SK-N-SH treated with all-trans-retinoic acid at 6 μM for 48 hours (cell line): Measurements from ENCODE around the gene ANO3.

Experiments used
- ARNTL ChIP-seq: fragments of 450-650 bp; formaldehyde crosslinking; IDR thresholded peaks from 2 replicates; pipeline ENCODE4 v1.5.0; 2020; ENCODE audit warnings: low read depth, mild to moderate bottlenecking, moderate library complexity, borderline replicate concordance
- ESRRG ChIP-seq: fragments of 250-450 bp; sonication (Bioruptor Pico); IDR thresholded peaks from 2 replicates; pipeline ENCODE4 v1.6.1; 2021; ENCODE audit warnings: mild to moderate bottlenecking
- ISL1 ChIP-seq: fragments of 250-450 bp; sonication (Bioruptor Pico); IDR thresholded peaks from 2 replicates; pipeline ENCODE4 v2.1.2; 2022; ENCODE audit warnings: mild to moderate bottlenecking, moderate library complexity
- PPARA ChIP-seq: fragments of 250-450 bp; sonication (Bioruptor Pico); IDR thresholded peaks from 2 replicates; pipeline ENCODE4 v1.5.0; 2020; ENCODE audit warnings: mild to moderate bottlenecking, borderline replicate concordance
- RARB ChIP-seq: fragments of 250-450 bp; sonication (Bioruptor Pico); IDR thresholded peaks from 2 replicates; pipeline ENCODE4 v1.8.0; 2021; ENCODE audit warnings: mild to moderate bottlenecking, moderate library complexity
- SNAI2 ChIP-seq: fragments of 250-450 bp; sonication (Bioruptor Pico); IDR thresholded peaks from 2 replicates; pipeline ENCODE4 v1.5.0; 2020; ENCODE audit warnings: mild to moderate bottlenecking, moderate library complexity
- TCF4 ChIP-seq: fragments of 250-450 bp; sonication (Bioruptor Pico); IDR thresholded peaks from 2 replicates; pipeline ENCODE4 v1.8.0; 2021; ENCODE audit warnings: mild to moderate bottlenecking, moderate library complexity, borderline replicate concordance
- ZFP3 ChIP-seq: fragments of 250-450 bp; sonication (Bioruptor Pico); IDR thresholded peaks from 2 replicates; pipeline ENCODE4 v1.5.0; 2020; ENCODE audit warnings: mild to moderate bottlenecking, moderate library complexity
- ZFP30 ChIP-seq: fragments of 450-650 bp; formaldehyde crosslinking; IDR thresholded peaks from 2 replicates; pipeline ENCODE4 v1.5.0; 2022; ENCODE audit warnings: mild to moderate bottlenecking, moderate library complexity
- TF ChIP-seq, protein P1 (sequence below): fragments of 250-450 bp; sonication (Bioruptor Pico); IDR thresholded peaks from 2 replicates; pipeline ENCODE4 v1.5.0; 2020; ENCODE audit warnings: mild to moderate bottlenecking, moderate library complexity
- TF ChIP-seq, protein P2 (sequence below): fragments of 250-450 bp; sonication (Bioruptor Pico); IDR thresholded peaks from 2 replicates; pipeline ENCODE4 v1.8.0; 2020; ENCODE audit warnings: mild to moderate bottlenecking, moderate library complexity, borderline replicate concordance

DNA sequence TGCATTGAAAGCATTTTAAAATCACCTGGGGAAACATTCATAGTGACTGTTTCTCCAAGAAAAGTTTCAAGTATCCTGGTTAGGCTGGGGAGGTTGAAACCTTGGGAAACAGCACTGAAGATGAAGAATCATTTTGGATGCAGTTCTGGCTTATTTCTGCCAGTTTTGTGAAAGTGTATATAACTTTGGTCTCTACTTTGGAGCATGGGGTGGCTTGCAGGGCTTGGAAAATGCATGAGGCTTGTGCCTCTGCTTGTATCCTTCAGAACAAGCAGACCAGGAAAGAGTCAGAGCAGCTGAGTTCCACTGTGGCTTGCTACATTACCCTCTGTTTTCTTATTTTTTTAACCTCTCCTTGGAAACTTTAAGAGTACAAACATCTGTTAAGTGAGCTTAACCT is 370.5 kb downstream of the ANO3 start:
- TF ChIP-seq RARB: no peak
- TF ChIP-seq ARNTL (CRISPR knock-in tag): no peak
- TF ChIP-seq ESRRG: no peak
- TF ChIP-seq, protein P1, sequence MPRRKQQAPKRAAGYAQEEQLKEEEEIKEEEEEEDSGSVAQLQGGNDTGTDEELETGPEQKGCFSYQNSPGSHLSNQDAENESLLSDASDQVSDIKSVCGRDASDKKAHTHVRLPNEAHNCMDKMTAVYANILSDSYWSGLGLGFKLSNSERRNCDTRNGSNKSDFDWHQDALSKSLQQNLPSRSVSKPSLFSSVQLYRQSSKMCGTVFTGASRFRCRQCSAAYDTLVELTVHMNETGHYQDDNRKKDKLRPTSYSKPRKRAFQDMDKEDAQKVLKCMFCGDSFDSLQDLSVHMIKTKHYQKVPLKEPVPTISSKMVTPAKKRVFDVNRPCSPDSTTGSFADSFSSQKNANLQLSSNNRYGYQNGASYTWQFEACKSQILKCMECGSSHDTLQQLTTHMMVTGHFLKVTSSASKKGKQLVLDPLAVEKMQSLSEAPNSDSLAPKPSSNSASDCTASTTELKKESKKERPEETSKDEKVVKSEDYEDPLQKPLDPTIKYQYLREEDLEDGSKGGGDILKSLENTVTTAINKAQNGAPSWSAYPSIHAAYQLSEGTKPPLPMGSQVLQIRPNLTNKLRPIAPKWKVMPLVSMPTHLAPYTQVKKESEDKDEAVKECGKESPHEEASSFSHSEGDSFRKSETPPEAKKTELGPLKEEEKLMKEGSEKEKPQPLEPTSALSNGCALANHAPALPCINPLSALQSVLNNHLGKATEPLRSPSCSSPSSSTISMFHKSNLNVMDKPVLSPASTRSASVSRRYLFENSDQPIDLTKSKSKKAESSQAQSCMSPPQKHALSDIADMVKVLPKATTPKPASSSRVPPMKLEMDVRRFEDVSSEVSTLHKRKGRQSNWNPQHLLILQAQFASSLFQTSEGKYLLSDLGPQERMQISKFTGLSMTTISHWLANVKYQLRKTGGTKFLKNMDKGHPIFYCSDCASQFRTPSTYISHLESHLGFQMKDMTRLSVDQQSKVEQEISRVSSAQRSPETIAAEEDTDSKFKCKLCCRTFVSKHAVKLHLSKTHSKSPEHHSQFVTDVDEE (CRISPR knock-in tag): no peak
- TF ChIP-seq ZFP30: no peak
- TF ChIP-seq, protein P2, sequence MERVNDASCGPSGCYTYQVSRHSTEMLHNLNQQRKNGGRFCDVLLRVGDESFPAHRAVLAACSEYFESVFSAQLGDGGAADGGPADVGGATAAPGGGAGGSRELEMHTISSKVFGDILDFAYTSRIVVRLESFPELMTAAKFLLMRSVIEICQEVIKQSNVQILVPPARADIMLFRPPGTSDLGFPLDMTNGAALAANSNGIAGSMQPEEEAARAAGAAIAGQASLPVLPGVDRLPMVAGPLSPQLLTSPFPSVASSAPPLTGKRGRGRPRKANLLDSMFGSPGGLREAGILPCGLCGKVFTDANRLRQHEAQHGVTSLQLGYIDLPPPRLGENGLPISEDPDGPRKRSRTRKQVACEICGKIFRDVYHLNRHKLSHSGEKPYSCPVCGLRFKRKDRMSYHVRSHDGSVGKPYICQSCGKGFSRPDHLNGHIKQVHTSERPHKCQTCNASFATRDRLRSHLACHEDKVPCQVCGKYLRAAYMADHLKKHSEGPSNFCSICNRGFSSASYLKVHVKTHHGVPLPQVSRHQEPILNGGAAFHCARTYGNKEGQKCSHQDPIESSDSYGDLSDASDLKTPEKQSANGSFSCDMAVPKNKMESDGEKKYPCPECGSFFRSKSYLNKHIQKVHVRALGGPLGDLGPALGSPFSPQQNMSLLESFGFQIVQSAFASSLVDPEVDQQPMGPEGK (CRISPR knock-in tag): no peak
- TF ChIP-seq TCF4 (CRISPR knock-in tag): no peak
- no peak for TF ChIP-seq ZFP3 (CRISPR knock-in tag)
- TF ChIP-seq PPARA (CRISPR knock-in tag): no peak
- TF ChIP-seq SNAI2 (CRISPR knock-in tag): no peak
- TF ChIP-seq ISL1 (CRISPR knock-in tag): no peak
